Stromal cell of bone marrow (primary cell): ENCODE measurements around the gene COL11A2.

Experiments used
- DNase-seq: peaks from one replicate; pipeline ENCODE4 v3.0.0-alpha.2; 2012; ENCODE audit warnings: low read depth

Gene COL11A2

DNA sequence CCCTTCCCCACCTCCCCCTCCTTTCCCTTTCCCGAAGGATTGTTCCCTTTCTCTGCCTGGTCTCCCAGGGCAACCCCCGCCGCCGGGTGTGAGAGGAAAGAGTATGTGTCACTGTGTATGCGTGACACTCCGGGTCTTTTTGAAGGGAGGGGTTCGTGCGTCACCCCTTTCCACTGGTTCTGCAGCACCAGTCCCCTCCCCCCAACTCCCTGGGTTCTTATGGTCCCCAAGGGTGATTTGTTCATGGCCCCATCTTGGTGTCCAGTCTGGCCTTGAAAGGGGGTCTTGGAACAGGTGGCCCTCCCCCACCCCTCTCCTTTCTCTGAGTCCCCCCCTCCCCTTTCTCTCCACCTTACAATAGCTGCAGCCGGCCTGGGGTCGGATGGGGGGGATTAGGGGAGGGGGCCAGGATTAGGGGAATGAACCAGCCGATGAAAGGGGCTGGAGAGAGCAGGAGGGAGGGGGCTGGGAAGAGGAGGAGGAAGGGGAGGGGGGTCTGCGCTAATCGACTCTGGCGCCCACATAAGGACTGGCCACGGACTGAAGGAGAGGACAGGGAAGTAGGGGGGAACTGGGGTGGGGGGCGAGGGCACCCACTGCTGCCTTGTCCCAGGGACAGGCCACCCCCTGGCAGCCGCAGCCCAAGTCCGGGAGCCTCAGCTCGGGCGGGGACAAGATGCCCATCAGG, 14.7 kb upstream of the COL11A2 start:
- no peak for DNase-seq

GRCh38 chr6:33206027-33206863, 14.0 kb upstream of the COL11A2 start:
- no peak for DNase-seq

DNA sequence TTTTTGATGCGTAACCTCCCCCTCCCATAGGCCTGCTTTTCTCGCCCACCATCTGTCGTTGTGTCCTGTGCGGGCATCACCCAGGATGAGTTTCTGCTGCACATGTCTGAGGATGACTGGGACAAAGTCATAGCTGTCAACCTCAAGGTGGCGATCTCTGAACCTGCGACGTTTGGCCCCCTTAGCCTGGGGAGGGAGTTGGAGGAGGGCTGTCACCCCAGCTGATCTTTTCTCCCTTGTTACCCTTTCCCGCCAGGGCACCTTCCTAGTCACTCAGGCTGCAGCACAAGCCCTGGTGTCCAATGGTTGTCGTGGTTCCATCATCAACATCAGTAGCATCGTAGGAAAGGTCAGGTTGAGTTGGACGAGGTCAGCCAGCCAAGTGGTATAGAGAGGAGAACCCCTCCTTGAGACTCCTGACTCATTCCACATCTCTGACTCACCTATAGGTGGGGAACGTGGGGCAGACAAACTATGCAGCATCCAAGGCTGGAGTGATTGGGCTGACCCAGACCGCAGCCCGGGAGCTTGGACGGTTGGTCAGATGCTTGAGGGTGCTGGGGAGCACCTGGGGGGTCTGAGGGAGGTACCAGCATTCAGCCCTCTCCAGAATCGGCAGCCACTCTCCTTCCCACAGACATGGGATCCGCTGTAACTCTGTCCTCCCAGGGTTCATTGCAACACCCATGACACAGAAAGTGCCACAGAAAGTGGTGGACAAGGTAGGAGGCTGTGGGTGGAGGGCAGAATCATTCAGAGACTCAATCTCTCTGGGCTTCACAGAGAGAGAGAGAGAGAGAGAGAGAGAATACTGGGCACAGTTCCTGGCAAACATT, 13.1 kb upstream of the COL11A2 start:
- DNase-seq: no peak

DNA sequence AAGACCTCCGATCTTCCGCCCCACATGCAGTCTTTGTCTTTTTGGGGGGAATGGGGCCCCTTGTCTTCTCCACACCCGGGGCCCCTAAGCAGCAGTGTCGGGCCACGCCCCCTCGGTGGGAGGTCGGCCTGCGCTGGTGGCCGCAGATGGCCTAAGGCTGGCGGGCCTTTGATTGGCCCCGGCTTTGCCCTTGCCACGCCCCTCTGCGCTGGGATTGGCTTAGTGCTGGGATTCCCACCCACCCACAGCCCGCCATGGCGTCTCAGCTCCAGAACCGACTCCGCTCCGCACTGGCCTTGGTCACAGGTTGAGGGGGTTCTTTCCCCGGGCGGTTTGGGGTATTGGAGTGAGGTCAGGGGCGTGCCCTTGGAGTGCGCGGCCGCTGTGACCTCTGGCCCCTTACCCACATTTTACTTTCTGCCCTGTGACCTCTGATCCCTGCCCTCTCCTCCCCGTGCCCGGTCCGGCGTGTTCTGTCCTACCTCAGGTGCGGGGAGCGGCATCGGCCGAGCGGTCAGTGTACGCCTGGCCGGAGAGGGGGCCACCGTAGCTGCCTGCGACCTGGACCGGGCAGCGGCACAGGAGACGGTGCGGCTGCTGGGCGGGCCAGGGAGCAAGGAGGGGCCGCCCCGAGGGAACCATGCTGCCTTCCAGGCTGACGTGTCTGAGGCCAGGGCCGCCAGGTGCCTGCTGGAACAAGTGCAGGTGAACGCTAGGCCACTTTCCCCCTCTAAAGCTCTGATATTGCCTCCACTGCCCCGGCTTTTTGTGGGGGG, 12.3 kb upstream of the COL11A2 start, which contains the start of gene HSD17B8:
Gene HSD17B8, plus strand, starts transcription at position 241 of the 776 bp plus-strand sequence. Its CDS starts 14 bp downstream, at position 255.
- peak; percentile 79 for DNase-seq

DNA sequence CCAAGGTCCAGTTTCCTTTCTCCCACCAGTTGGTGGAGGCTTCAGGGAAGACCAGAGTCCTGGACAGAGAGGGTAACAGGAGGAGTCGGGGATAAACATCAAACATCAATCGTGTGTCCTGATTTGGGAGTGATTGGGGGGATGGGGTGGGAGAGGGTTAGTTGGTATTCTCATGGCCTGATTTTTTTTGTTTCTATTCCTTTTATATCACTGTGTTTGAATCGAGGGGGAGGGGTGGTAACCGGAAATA, 11.8 kb upstream of the COL11A2 start:
- no peak for DNase-seq

DNA sequence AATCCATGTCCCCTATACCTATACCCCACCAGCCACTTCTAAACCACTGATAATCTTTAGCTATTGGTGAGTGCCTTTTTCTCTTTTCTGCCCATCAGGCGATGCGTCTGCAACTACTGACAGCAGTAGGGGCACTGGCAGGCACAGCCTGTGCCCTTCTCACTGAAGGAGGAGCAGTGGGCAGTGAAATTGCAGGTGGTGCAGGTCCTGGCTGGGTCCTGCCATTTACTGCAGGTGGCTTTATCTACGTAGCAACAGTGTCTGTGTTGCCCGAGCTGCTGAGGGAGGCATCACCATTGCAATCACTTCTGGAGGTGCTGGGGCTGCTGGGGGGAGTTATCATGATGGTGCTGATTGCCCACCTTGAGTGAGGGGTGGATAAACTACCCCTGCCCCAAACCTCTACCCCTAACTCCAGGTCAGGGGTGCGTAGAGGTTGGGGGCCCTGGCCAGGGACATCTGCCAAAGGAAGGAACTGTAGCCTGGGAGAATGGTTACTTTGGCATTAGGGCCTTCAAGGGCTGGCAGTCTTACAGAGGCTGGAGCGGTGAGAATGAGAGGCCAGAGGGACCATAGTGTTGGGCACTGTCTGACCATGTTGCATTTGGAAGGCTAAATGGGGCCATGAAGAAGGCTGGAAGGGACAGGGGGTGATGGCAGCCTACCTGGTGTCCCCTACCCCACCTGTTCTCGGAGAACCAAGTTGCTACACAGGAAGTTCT, 11.3 kb upstream of the COL11A2 start:
- DNase-seq: no peak

GRCh38 chr6:33202799-33203198, 10.5 kb upstream of the COL11A2 start:
- DNase-seq: no peak

- DNase-seq: no peak
Measured at GRCh38 chr6:33201935-33202334, 9.7 kb upstream of the COL11A2 start.

- no peak for DNase-seq
Measured at GRCh38 chr6:33201147-33201545, 8.9 kb upstream of the COL11A2 start.

DNA sequence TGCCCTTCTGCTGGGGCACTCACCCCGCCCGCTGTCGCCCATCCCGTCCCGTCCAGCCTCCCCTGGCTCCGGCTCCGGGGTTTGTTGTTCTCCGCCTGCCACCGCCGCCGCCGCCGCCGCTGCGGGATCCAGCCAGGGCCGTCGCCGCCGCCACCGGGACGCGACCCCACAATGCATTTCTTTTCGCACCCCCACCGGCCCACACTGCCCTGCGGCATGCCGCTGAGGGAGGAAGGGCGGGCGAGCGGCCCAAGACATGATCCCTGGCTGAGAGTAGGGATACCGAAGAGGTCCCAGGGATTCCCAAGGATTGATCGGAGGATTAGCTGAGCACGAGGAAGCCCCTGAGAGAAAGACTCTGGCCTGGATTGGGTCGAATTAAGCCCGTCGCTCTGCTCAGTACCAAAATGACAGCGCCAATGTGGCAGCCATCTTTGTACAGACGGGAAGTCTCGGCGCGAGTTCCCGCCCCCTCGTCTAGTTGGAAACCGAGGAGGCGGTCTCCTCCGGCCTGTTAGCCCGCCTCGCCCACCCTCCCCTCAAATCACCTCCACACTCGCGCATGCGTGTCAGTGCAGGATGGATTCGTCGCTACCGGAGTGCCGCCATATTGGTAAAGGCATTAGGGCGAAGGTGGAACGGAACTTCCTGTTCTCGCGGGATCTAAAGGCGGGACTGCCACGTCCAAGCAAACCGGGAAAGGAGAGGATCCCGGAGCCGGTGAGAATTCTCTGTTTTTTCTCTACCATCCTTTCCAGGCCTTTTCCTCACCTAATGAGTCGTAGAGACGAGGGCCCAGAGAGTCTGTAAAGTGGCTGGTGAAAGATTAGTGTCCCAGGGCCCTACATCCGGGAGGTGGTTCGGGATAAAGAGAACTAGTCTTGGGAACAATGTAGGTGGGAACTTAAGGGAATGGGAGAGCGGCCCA, 8.2 kb upstream of the COL11A2 start, which contains the start of the genes RXRB and SLC39A7:
Gene RXRB, minus strand, starts transcription at position 447 of the 928 bp plus-strand sequence. Its CDS starts 189 bp downstream, at position 258.
Gene SLC39A7, plus strand, starts transcription at position 649 of the 928 bp plus-strand sequence. CDS start 379 bp downstream, outside the sequence.
- DNase-seq: peak; percentile 99

- DNase-seq: no peak
Measured at GRCh38 chr6:33199687-33200218, 7.5 kb upstream of the COL11A2 start.

DNA sequence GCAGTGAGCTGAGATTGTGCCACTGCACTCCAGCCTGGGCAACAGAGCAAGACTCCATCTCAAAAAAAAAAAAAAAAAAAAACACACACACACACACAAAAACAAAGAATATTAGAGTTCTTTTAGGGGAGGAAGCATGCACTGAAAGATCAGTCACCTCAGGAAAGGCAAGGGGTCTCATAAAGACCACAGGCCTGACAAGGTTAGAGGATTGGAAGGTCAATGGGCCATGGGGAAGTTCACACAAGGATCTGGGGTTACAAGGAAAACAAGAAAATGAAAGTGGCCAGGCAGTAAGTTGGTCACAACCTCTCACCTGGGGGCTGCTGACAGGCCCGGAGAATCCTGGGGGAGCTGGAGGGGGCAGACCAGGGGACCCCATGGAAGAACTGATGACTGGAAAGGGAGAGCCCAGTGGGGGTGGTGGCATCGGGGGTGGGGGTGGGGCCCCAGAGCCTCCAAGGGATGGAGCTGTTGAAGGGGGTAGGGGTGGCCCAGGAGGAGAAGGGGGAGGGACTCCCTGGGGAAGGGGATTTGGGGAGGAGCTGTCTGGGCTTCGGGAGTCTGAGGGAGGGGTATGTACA, 6.7 kb upstream of the COL11A2 start:
- DNase-seq: no peak

GRCh38 chr6:33198159-33198852, 6.0 kb upstream of the COL11A2 start:
- DNase-seq: no peak

DNA sequence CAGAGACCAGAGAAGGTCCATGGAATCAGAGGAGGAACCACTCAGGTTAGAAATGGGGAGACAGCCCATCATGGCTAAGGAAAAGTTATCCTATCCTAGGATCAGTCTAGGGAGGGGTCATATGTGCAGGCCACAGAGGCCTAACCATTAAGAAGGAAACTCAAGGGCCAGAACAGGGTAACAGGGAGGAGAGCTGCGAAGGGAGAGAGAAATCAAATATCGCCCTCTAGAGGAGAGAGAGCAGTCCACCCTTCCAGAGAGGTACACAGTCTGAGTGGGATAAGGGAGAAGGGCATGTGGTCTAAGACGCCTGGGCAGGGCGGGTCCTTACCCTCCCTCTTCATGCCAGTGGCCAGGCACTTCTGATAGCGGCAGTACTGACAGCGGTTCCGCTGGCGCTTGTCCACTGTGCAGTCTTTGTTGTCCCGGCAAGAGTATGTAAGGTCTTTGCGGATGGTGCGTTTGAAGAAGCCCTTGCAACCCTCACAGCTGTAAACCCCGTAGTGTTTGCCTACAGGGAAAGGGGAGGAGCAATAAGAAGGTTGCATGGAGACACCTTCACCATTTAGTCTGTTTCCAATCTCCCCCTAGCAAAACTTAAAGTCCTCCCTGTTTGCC, 5.3 kb upstream of the COL11A2 start:
- DNase-seq: peak; percentile 44

DNA sequence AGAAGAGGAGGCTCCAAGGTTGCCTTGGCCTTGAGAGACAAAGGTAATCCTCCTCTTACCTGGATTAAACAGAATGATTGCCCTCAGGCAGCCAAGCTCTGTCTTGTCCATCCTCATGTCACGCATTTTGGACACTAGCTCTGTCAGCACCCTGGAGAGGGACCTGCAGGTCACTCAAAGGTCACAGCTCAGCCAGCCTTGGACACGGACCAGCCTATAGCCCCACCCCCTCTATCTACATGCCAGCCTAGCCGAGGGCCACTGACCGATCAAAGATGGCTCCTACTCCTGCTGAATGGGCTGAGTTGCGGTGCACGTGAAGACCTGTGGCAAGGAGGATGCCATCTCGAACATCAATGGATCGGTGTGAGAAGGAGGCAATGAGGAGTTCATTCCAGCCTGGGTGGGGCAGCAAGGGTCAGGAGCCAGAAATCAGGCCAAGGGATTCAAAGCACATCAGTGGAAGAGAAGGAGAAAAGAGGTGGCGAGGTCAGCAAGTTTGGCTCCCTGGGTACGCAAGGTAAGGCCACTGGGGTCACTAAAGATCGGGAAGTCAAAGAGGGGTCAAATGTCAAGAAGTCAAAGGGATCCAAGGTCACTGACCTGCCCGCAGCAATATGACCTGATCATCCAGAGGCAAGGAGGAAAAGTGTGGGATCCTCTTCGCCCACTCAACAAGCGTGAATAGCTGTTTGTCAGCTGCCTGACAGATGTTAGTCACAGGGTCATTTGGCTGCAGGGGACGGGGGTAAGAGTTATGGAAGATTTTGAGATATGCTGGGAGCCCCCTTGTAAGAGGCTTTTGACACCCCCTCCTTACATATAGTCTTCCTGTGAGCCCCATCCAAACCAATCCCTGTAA, 3.3 kb upstream of the COL11A2 start:
- DNase-seq: no peak

DNA sequence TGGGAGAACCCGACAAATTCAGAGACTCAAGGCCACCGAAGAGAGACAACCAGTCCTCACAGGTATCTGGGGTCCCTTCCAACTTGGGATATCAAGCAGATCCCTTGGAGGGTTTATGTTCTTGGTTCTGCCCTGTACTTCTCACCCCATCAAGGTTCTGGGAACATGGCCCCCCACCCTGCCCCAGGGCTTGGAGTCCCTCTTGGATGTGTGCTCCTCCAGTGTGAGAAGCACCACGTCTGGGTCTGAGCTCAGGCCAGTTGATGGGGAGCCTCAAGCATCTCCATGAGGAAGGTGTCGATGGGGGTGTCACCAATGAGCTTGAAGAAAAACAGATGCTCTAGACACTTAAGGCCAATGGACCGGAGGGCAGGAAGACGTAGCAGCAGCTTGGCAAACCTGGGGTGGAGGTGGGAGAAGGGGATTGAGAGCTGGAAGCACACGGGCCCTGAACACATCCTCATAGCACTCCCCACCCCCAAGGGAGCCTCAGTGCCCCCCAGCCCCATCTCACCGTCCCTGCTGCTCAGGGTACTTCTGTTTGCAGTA, 2.2 kb upstream of the COL11A2 start:
- no peak for DNase-seq

- DNase-seq: no peak
Measured at GRCh38 chr6:33193619-33194018, 1.4 kb upstream of the COL11A2 start.
